Bone marrow (tissue), 2 donors: ENCODE data around the gene GCLC.

Source experiments
- DNase-seq, 2 donors: peaks; one replicate each; lab custom pipeline; 2025; lab: John Stamatoyannopoulos, UW

Gene GCLC

GRCh38 chr6:53523511-53524454 is 21.1 kb downstream of the GCLC start:
- no peak for DNase-seq

- DNase-seq: no peak
Measured at GRCh38 chr6:53520320-53520928, 24.5 kb downstream of the GCLC start.

GRCh38 chr6:53518862-53519261 is 26.0 kb downstream of the GCLC start:
- no peak for DNase-seq

- no peak for DNase-seq
Measured at GRCh38 chr6:53517021-53517420, 27.9 kb downstream of the GCLC start.

GRCh38 chr6:53514677-53515076 is 30.2 kb downstream of the GCLC start:
- DNase-seq: no peak

GRCh38 chr6:53513519-53513966 is 31.4 kb downstream of the GCLC start:
- no peak for DNase-seq

- DNase-seq: no peak
Measured at GRCh38 chr6:53513056-53513455, 31.8 kb downstream of the GCLC start.

GRCh38 chr6:53512626-53513025 is 32.3 kb downstream of the GCLC start:
- no peak for DNase-seq

GRCh38 chr6:53510746-53511145 is 34.2 kb downstream of the GCLC start:
- no peak for DNase-seq

- DNase-seq: no peak
Measured at GRCh38 chr6:53506872-53507271, 38.0 kb downstream of the GCLC start.

- DNase-seq: no peak
Measured at GRCh38 chr6:53504512-53504911, 40.4 kb downstream of the GCLC start.

- no peak for DNase-seq
Measured at GRCh38 chr6:53503060-53503459, 41.8 kb downstream of the GCLC start.

GRCh38 chr6:53501432-53501831 is 43.5 kb downstream of the GCLC start:
- DNase-seq: no peak

- no peak for DNase-seq
Measured at GRCh38 chr6:53500095-53500494, 44.8 kb downstream of the GCLC start.

GRCh38 chr6:53499094-53499493 is 45.8 kb downstream of the GCLC start:
- no peak for DNase-seq

- DNase-seq: no peak
Measured at GRCh38 chr6:53498649-53499048, 46.3 kb downstream of the GCLC start.

GRCh38 chr6:53497905-53498304 is 47.0 kb downstream of the GCLC start:
- no peak for DNase-seq

GRCh38 chr6:53496797-53497375 is 48.0 kb downstream of the GCLC start:
- DNase-seq: no peak

GRCh38 chr6:53495506-53496499 is 49.1 kb downstream of the GCLC start:
- no peak for DNase-seq

- DNase-seq: no peak
Measured at GRCh38 chr6:53494076-53494475, 50.8 kb downstream of the GCLC start.

GRCh38 chr6:53493635-53494025 is 51.3 kb downstream of the GCLC start:
- no peak for DNase-seq
